HUES48 (cell line): ENCODE results near the gene FAM136A.
"Not testable (repeated sequence)": the region's sequence is repeated elsewhere in the genome, so short reads cannot be mapped to it uniquely, and the experiment has no call there.

Experiments
- H3K27ac ChIP-seq: one replicate; pipeline ENCODE4 v1.7.0; 2013; ENCODE audit warnings: low read depth, low read length, inconsistent platforms
- H3K27me3 ChIP-seq: 2 replicates; pipeline ENCODE4 v1.6.1; 2013; ENCODE audit warnings: mild to moderate bottlenecking, low read length; ENCODE audit not compliant: control insufficient read depth, insufficient read depth
- H3K36me3 ChIP-seq: 2 replicates; pipeline ENCODE4 v1.6.1; 2013; ENCODE audit warnings: low read length; ENCODE audit not compliant: control insufficient read depth, insufficient read depth
- H3K4me1 ChIP-seq: 2 replicates; pipeline ENCODE4 v1.6.1; 2013; ENCODE audit warnings: mild to moderate bottlenecking, low read length; ENCODE audit not compliant: control insufficient read depth, insufficient read depth
- H3K4me3 ChIP-seq: 2 replicates; pipeline ENCODE4 v1.5.1; 2013; ENCODE audit warnings: mild to moderate bottlenecking, low read depth, low read length
- H3K9ac ChIP-seq: 2 replicates; pipeline ENCODE4 v1.6.1; 2013; ENCODE audit warnings: mild to moderate bottlenecking, low read depth, low read length, moderate library complexity
- H3K9me3 ChIP-seq: 2 replicates; pipeline ENCODE4 v1.6.1; 2013; ENCODE audit warnings: low read length; ENCODE audit not compliant: control insufficient read depth, insufficient read depth

The FAM136A gene

GRCh38 chr2:70300771-70301343, 1.0 kb downstream of the FAM136A start:
- peaks cover 40% of the 10 kb centered on the region for H3K36me3 ChIP-seq
- no peaks in the 10 kb centered on the region for H3K9me3 ChIP-seq
- H3K27me3 ChIP-seq, result no peaks in the 10 kb centered on the region
- peak overlapping the region; percentile 90 for H3K27ac ChIP-seq
- peaks cover 6% of the 10 kb centered on the region for H3K4me1 ChIP-seq
- peak overlapping the region; percentile 91 for H3K4me3 ChIP-seq
- peak overlapping the region; percentile 97 for H3K9ac ChIP-seq

DNA sequence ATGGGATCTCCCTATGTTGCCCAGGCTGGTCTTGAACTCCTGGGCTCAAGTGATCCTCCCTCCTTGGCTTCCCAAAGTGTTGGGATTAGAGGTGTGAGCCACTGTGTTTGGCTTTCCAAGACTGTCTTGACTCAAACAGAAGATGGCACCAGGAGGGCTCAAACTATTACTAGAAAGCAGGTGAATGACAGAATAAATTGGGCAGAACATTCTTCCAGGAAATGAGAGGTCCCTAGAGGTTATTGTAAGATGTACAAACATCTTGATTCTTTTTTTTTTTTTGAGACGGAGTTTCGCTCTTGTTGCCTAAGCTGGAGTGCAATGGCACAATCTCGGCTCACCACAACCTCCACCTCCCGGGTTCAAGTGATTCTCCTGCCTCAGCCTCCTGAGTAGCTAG, 4.0 kb downstream of the FAM136A start:
- H3K4me1 ChIP-seq, H3K4me3 ChIP-seq, H3K9ac ChIP-seq, H3K27ac ChIP-seq, H3K9me3 ChIP-seq, H3K27me3 ChIP-seq: not testable (repeated sequence)
- peaks cover 46% of the 10 kb centered on the region for H3K36me3 ChIP-seq

DNA sequence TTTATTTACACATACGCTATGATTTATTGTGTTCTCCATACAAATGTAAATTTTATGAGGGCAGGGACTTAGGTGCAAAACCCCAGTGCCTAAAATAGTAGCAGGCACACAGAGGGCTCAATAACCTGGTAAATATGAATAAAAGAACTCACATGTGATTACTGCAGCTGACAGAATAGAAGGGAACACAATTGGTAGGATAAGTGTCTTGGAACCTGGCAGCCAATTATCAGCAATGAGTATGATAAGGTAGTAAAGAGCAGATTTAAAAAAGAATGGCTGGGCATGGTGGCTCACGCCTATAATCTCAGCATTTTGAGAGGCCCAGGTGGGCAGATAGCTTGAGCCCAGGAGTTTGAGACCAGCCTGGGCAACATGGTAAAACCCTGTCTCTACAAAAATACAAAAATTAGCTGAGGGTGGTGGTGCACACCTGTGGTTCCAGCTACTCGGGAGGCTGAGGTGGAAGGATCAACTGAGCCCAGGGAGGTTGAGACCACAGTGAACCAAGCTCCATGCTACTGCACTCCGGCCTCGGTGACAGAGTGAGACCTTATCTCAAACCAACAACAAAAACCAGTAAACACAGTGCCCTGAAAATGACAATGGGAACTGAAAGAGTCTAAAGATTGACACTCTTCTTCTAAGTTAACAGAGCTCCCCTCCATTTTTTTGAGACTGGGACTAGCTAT, 18.2 kb downstream of the FAM136A start:
- Histone ChIP-seq H3K4me1 (no peaks in the 10 kb centered on the region), H3K9ac (no peak overlapping the region), H3K9me3 (no peaks in the 10 kb centered on the region), H3K27ac (no peak overlapping the region), H3K36me3 (peaks cover 86% of the 10 kb centered on the region), H3K4me3 (no peak overlapping the region), H3K27me3 (no peaks in the 10 kb centered on the region)

GRCh38 chr2:70282439-70282838, 19.4 kb downstream of the FAM136A start:
- Histone ChIP-seq H3K9ac (no peak overlapping the region), H3K36me3 (peaks cover 81% of the 10 kb centered on the region), H3K4me3 (no peak overlapping the region)

DNA sequence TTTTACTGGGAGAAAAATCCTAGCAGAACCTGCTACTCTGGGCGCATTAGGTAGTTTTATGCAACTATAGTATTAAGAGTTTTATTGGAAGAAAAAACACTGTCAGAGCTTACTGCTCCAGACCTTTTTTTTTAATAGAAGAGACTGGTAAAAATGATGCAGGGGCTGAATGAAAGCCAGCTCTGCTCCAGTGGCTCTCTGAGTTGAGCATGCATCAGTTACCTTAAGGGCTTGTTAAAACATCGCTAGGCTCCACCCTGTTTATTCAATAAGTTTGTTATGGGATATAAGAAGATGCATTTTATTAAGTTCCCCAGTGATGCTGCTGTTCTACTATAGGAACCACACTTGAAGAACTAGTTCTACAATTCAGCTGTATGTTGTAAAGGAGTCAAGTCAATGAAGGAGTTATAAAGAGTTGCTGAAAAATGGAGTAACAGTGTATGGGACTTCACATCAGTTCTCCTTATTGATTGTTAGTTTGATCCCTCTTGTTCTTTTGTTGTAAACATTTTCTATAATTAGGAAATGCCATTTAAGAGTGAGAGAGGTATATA, 21.5 kb downstream of the FAM136A start:
- H3K9me3 ChIP-seq, result no peaks in the 10 kb centered on the region
- no peaks in the 10 kb centered on the region for H3K27me3 ChIP-seq
- peaks cover 76% of the 10 kb centered on the region for H3K36me3 ChIP-seq
- H3K4me3 ChIP-seq, result no peak overlapping the region
- H3K9ac ChIP-seq, result no peak overlapping the region
- H3K4me1 ChIP-seq, result no peaks in the 10 kb centered on the region
- no peak overlapping the region for H3K27ac ChIP-seq

More at GRCh38 chr2:70282439-70282838, 19.4 kb downstream of the FAM136A start:
- no peaks in the 10 kb centered on the region for H3K4me1 ChIP-seq
- no peaks in the 10 kb centered on the region for H3K9me3 ChIP-seq
- H3K27ac ChIP-seq, result no peak overlapping the region
- H3K27me3 ChIP-seq, result no peaks in the 10 kb centered on the region

GRCh38 chr2:70270323-70270722, 31.5 kb downstream of the FAM136A start:
- no peak overlapping the region for H3K9ac ChIP-seq

DNA sequence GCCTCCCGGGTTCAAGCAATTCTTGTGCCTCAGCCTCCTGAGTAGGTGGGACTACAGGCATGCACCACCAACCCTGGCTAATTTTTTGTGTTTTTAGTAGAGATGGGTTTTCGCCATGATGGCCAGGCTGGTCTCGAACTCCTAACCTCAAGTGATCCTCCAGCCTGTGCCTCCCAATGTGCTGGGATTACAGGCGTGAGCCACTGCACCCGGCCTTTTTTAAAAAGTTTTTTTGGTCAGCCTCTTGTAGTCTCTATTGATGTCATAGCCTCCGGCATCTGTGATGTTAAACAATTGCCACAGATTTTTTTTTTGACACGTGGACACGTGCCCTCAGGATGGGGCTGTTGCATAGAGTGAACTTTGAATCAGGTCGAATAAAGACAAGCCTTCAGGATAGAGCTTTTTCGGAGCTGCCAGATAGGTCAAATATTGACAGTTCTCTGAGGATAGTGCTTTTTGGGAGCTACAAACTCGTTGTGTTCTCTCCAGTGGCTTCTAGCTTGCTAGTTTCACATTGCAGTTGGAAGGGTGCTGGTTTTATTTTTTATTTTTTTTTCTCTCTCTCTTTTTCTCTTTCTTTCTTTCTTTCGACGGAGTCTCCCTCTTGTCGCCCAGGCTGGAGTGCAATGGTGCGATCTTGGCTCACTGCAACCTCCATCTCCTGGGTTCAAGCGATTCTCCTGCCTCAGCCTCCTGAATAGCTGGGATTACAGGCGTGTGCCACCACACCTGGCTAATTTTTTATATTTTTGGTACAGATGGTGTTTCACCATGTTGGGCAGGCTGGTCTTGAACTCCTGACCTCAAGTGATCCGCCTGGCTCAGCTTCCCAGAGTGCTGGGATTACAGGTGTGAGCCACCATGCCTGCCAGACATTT, 32.2 kb downstream of the FAM136A start:
- not testable (repeated sequence) for H3K27ac ChIP-seq, H3K9me3 ChIP-seq, H3K27me3 ChIP-seq, H3K4me3 ChIP-seq, H3K4me1 ChIP-seq, H3K9ac ChIP-seq
- peaks cover 22% of the 10 kb centered on the region for H3K36me3 ChIP-seq

More at GRCh38 chr2:70270323-70270722, 31.5 kb downstream of the FAM136A start:
- no peak overlapping the region for H3K27ac ChIP-seq
- H3K36me3 ChIP-seq, result peaks cover 22% of the 10 kb centered on the region
- no peaks in the 10 kb centered on the region for H3K4me1 ChIP-seq
- no peaks in the 10 kb centered on the region for H3K9me3 ChIP-seq
- H3K27me3 ChIP-seq, result no peaks in the 10 kb centered on the region
- H3K4me3 ChIP-seq, result no peak overlapping the region

- H3K9ac ChIP-seq, H3K9me3 ChIP-seq, H3K27ac ChIP-seq, H3K27me3 ChIP-seq, H3K4me1 ChIP-seq, H3K4me3 ChIP-seq: not testable (repeated sequence)
- H3K36me3 ChIP-seq, result peaks cover 33% of the 10 kb centered on the region
Observed at GRCh38 chr2:70266925-70267324, 34.9 kb downstream of the FAM136A start.

DNA sequence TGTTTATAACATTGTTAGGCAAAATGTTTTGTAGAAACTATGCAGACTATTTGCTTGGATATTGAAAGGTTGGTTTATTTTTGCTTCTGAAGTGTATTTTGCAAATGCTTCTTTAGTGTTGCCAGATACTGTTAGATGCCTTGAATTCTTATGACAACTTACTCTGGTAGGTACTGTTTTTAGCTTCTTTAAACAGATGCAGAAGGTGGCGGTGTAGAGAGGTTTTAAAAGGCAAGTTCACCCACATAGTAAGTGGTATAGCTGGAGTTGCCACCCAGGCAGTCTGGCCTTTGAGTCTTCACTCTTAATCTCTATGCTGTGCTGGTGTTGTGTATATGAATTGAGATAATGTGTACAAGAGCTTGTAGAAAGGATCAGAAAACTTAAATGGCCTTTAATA, 40.4 kb downstream of the FAM136A start:
- no peak overlapping the region for H3K27ac ChIP-seq
- peaks cover 7% of the 10 kb centered on the region; the same call in 1 of the 2 replicates for H3K4me1 ChIP-seq
- H3K9ac ChIP-seq, result no peak overlapping the region
- no peaks in the 10 kb centered on the region for H3K27me3 ChIP-seq
- H3K36me3 ChIP-seq, result peaks cover 53% of the 10 kb centered on the region
- H3K4me3 ChIP-seq, result no peak overlapping the region
- no peaks in the 10 kb centered on the region for H3K9me3 ChIP-seq

DNA sequence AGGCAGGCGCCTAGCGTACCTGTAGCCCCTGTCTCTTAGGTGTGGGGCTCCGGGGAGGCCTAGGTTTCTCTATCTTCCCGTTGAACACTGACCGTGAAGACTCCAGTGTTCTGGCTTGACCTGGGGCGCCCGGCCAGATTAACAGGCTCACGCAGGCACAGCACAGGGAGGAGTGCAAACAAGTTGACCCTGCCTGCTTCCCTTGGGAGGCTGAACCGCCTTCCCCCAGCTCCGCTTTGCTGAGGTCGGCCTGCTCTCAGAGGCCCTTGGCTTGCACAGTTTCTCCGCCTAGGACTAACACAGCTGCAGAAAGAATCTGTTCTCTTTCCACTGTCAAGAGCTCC, 43.4 kb downstream of the FAM136A start:
- Histone ChIP-seq H3K4me3 (peak overlapping the region; percentile 96), H3K9ac (no peak overlapping the region), H3K4me1 (peaks cover 7% of the 10 kb centered on the region; the same call in 1 of the 2 replicates), H3K9me3 (no peaks in the 10 kb centered on the region), H3K27ac (peak overlapping the region; percentile 72), H3K27me3 (no peaks in the 10 kb centered on the region), H3K36me3 (peaks cover 34% of the 10 kb centered on the region)
